GM21737 (cell line): ENCODE data around the gene CD79A.

Experiments used
- ATAC-seq: cut with Tn5 transposase; IDR thresholded peaks from one replicate; pipeline ENCODE4 v1.9.1; 2021; ENCODE audit warnings: mild to moderate bottlenecking, moderate library complexity; ENCODE audit not compliant: unreplicated experiment

Gene CD79A

GRCh38 chr19:41929536-41930071 lies 52.5 kb downstream of the CD79A start:
- ATAC-seq: no peak

GRCh38 chr19:41930322-41930722 lies 53.2 kb downstream of the CD79A start:
- ATAC-seq: no peak
